ENCODE measurements around the gene PAFAH1B1.

PAFAH1B1 gene

GRCh38 chr17:2723505-2723996, 130.1 kb downstream of the PAFAH1B1 start:
- no peak for DNase-seq

- no peak for DNase-seq
These were observed 130.7 kb downstream of the PAFAH1B1 start for GRCh38 chr17:2723997-2724783.

- peak in 2 of 5 donors; percentile 25 to 57 for DNase-seq
These were observed 131.3 kb downstream of the PAFAH1B1 start for GRCh38 chr17:2724784-2725164.

- no peak for DNase-seq
These were observed 137.4 kb downstream of the PAFAH1B1 start for GRCh38 chr17:2730764-2731353.

GRCh38 chr17:2731807-2732206, 138.4 kb downstream of the PAFAH1B1 start:
- DNase-seq, result no peak

GRCh38 chr17:2734939-2735338, 141.5 kb downstream of the PAFAH1B1 start:
- DNase-seq, result no peak
